Measurements from ENCODE around the gene CSDE1. TPM values are rescaled to one million over a fixed set of nuclear protein-coding genes. Genes with fewer than 3 reads are reported as not detected.

The CSDE1 gene
- polyA plus RNA-seq, 3 donors, result 177 to 324 (median 251) TPM

- H2AFZ ChIP-seq (ENCODE audit: insufficient read depth, low read depth, low read length, poor library complexity, severe bottlenecking), result no peak overlapping the region
- no peaks in the 10 kb centered on the region for H3K9me3 ChIP-seq (replicated peaks in 1 of 2; ENCODE audit: control insufficient read depth in 1 of 2, insufficient read depth in 1 of 2, low read length in 2 of 2)
- Mint-ChIP-seq H3K9me3 (no peaks in the 10 kb centered on the region), H3K27me3 (ENCODE audit: low read depth in 3 of 3) (peaks cover 0 to 2% (median 0%) of the 10 kb centered on the region in 3 donors), H3K4me1 (peaks cover 12% of the 10 kb centered on the region), H3K27ac (peak overlapping the region in 6 of 7 donors; percentile 19 to 73 (median 38)), H3K4me3 (no peak overlapping the region), H3K36me3 (peaks cover 63 to 86% of the 10 kb centered on the region in 2 donors)
- H3K9ac ChIP-seq (ENCODE audit: insufficient read depth, low read length, poor library complexity, severe bottlenecking), result no peak overlapping the region
- H3K4me3 ChIP-seq (replicated peaks in 1 of 3; ENCODE audit: low read depth in 2 of 3, low read length in 3 of 3), result no peak overlapping the region
- no peaks in the 10 kb centered on the region for H3K4me1 ChIP-seq (ENCODE audit: control insufficient read depth in 1 of 2, insufficient read depth in 2 of 2, low read length in 2 of 2)
- H3K36me3 ChIP-seq (replicated peaks in 1 of 2; ENCODE audit: control insufficient read depth in 1 of 2, insufficient read depth in 2 of 2, low read length in 2 of 2), result peaks cover 61 to 100% of the 10 kb centered on the region in 2 donors
- H3K79me2 ChIP-seq (ENCODE audit: insufficient read depth, low read length), result peaks cover 100% of the 10 kb centered on the region
- no peak for TF ChIP-seq CTCF (IDR thresholded peaks at IDR 0.05)
- H3K27me3 ChIP-seq (ENCODE audit: control insufficient read depth in 2 of 2, insufficient read depth in 2 of 2, low read length in 2 of 2), result no peaks in the 10 kb centered on the region
- peaks cover 100% of the 10 kb centered on the region for H4K20me1 ChIP-seq (ENCODE audit: insufficient read depth, low read length)
- no peak for DNase-seq
- intact Hi-C loops (cut with micrococcal nuclease), result no loop called here
- H3K4me2 ChIP-seq (replicated peaks; ENCODE audit: extremely low read depth, low read length, poor library complexity, severe bottlenecking), result no peak overlapping the region
- WGBS (ENCODE audit: insufficient coverage), result 67% methylated on average over 1 of the region's 2 CpGs
- H3K27ac ChIP-seq (ENCODE audit: low read depth in 1 of 2, low read length in 2 of 2), result peak overlapping the region in 1 of 2 donors; percentile 36
Measured at GRCh38 chr1:114745291-114745690, 12.5 kb downstream of the CSDE1 start.

GRCh38 chr1:114741963-114742746 lies 15.6 kb downstream of the CSDE1 start:
- Histone ChIP-seq H2AFZ (ENCODE audit: insufficient read depth, low read depth, low read length, poor library complexity, severe bottlenecking) (no peak overlapping the region), H3K4me3 (replicated peaks in 1 of 3; ENCODE audit: low read depth in 2 of 3, low read length in 3 of 3) (no peak overlapping the region), H3K79me2 (ENCODE audit: insufficient read depth, low read length) (peaks cover 100% of the 10 kb centered on the region), H3K27me3 (ENCODE audit: control insufficient read depth in 2 of 2, insufficient read depth in 2 of 2, low read length in 2 of 2) (no peaks in the 10 kb centered on the region), H3K4me1 (ENCODE audit: control insufficient read depth in 1 of 2, insufficient read depth in 2 of 2, low read length in 2 of 2) (no peaks in the 10 kb centered on the region), H3K9ac (ENCODE audit: insufficient read depth, low read length, poor library complexity, severe bottlenecking) (no peak overlapping the region), H4K20me1 (ENCODE audit: insufficient read depth, low read length) (peaks cover 100% of the 10 kb centered on the region), H3K4me2 (replicated peaks; ENCODE audit: extremely low read depth, low read length, poor library complexity, severe bottlenecking) (no peak overlapping the region), H3K36me3 (replicated peaks in 1 of 2; ENCODE audit: control insufficient read depth in 1 of 2, insufficient read depth in 2 of 2, low read length in 2 of 2) (peaks cover 56 to 100% of the 10 kb centered on the region in 2 donors), H3K27ac (ENCODE audit: low read depth in 1 of 2, low read length in 2 of 2) (no peak overlapping the region), H3K9me3 (replicated peaks in 1 of 2; ENCODE audit: control insufficient read depth in 1 of 2, insufficient read depth in 1 of 2, low read length in 2 of 2) (no peaks in the 10 kb centered on the region)
- no peaks in the 10 kb centered on the region for H3K9me3 Mint-ChIP-seq
- H3K36me3 Mint-ChIP-seq, result peaks cover 62 to 82% of the 10 kb centered on the region in 2 donors
- intact Hi-C loops (cut with micrococcal nuclease), result no loop called here
- H3K4me3 Mint-ChIP-seq, result no peak overlapping the region
- H3K27me3 Mint-ChIP-seq (ENCODE audit: low read depth in 3 of 3), result no peaks in the 10 kb centered on the region
- peak overlapping the region in 3 of 7 donors; percentile 3 to 72 (median 36) for H3K27ac Mint-ChIP-seq
- DNase-seq, result no peak
- peaks cover 7% of the 10 kb centered on the region for H3K4me1 Mint-ChIP-seq
- TF ChIP-seq CTCF (IDR thresholded peaks at IDR 0.05), result no peak
- 100% methylated on average over 1 of the region's 11 CpGs for WGBS (ENCODE audit: insufficient coverage)

Measured in CD14-positive monocyte (primary cell).